GM12878 (cell line): ENCODE data around the gene ELF2. TPM values are rescaled to one million over a fixed set of nuclear protein-coding genes. Genes with fewer than 3 reads are reported as not detected.
"Not testable (repeated sequence)": the region's sequence is repeated elsewhere in the genome, so short reads cannot be mapped to it uniquely, and the experiment has no call there.

Experiments
- ATAC-seq: fragments of 200-7000 bp; cut with Tn5 transposase; 3 replicates; pipeline ENCODE4 v1.9.1; 2020; ENCODE audit warnings: mild to moderate bottlenecking, moderate library complexity
- BruUV-seq: library from RNA; stranded (reverse); fragments of 400-500 nt; replicated peaks from 2 replicates; lab custom pipeline; 2021; lab: Mats Ljungman, UMichigan
- CTCF ChIA-PET: fragments of 300-600 bp; sonication (Branson Sonifier 250); formaldehyde crosslinking; extraction: SDS; loops from one replicate; lab custom pipeline; 2021; ENCODE audit warnings: inconsistent platforms; lab: Yijun Ruan, JAX
- POLR2A ChIA-PET: fragments of 350-600 bp; formaldehyde crosslinking; extraction: SDS; loops from one replicate; lab custom pipeline; 2021; ENCODE audit warnings: inconsistent platforms; lab: Charles Lee
- RAD21 ChIA-PET: fragments of 300-600 bp; sonication (Branson Sonifier 250); formaldehyde crosslinking; loops from one replicate; lab custom pipeline; 2023; ENCODE audit warnings: antibody characterized with exemption; ENCODE audit not compliant: unreplicated experiment; lab: Charles Lee
- SMC1A ChIA-PET: fragments of 300-600 bp; sonication (Branson Sonifier 250); formaldehyde crosslinking; loops from one replicate; lab custom pipeline; 2023; ENCODE audit not compliant: unreplicated experiment, uncharacterized antibody; lab: Charles Lee
- DNase-seq: peaks from one replicate; pipeline ENCODE4 v3.0.0-alpha.2; 2011; ENCODE audit warnings: low read depth, low spot score
- FAIRE-seq: peaks from 3 replicates; lab custom pipeline; 2011; peaks lifted over from hg19 to GRCh38; lab: Jason Lieb, UNC
- H2AFZ ChIP-seq: 2 replicates; pipeline ENCODE4 v1.6.0; 2011; ENCODE audit warnings: low read depth, low read length, control low read depth; ENCODE audit not compliant: control insufficient read depth
- H3K27ac ChIP-seq: 2 replicates; pipeline ENCODE4 v1.5.1; 2011; ENCODE audit warnings: control low read depth; ENCODE audit not compliant: control insufficient read depth, insufficient read depth
- H3K27me3 ChIP-seq, 2 experiments: replicated peaks in 1 of 2; 2 replicates each; pipeline versions ENCODE4 v1.6.0 to v1.6.1; 2011; ENCODE audit warnings: low read length in 1 of 2; ENCODE audit not compliant: control insufficient read depth in 2 of 2, insufficient read depth in 2 of 2
- H3K36me3 ChIP-seq, 2 experiments: 2 replicates each; pipeline ENCODE4 v1.5.1; 2011; ENCODE audit warnings: low read length in 1 of 2; ENCODE audit not compliant: control insufficient read depth in 2 of 2, insufficient read depth in 2 of 2
- H3K4me1 ChIP-seq: 2 replicates; pipeline ENCODE4 v1.6.1; 2011; ENCODE audit warnings: mild to moderate bottlenecking, low read length, moderate library complexity, mixed read lengths; ENCODE audit not compliant: control insufficient read depth, insufficient read depth
- H3K4me2 ChIP-seq: 2 replicates; pipeline ENCODE4 v1.6.0; 2011; ENCODE audit warnings: control low read depth; ENCODE audit not compliant: control insufficient read depth, insufficient read depth
- H3K4me3 ChIP-seq: fragments of 200-600 bp; sonication (generic); 2 replicates; pipeline ENCODE4 v1.5.1; 2016
- H3K79me2 ChIP-seq: 2 replicates; pipeline ENCODE4 v1.6.0; 2011; ENCODE audit warnings: low read length; ENCODE audit not compliant: control insufficient read depth, insufficient read depth
- H3K9ac ChIP-seq: 2 replicates; pipeline ENCODE4 v1.8.0; 2011; ENCODE audit warnings: low read length, control low read depth, mixed read lengths; ENCODE audit not compliant: control insufficient read depth, insufficient read depth
- H3K9me3 ChIP-seq: replicated peaks from 3 replicates; pipeline ENCODE4 v1.5.1; 2011; ENCODE audit warnings: mild to moderate bottlenecking, low read length; ENCODE audit not compliant: control insufficient read depth, insufficient read depth
- H4K20me1 ChIP-seq: 2 replicates; pipeline ENCODE4 v1.6.0; 2011; ENCODE audit not compliant: control insufficient read depth, insufficient read depth
- CBX3 ChIP-seq: fragments of 200-600 bp; sonication (generic); IDR thresholded peaks from 2 replicates; pipeline ENCODE4 v1.6.1; 2016; ENCODE audit warnings: low read depth, borderline replicate concordance
- CUX1 ChIP-seq: IDR thresholded peaks from 2 replicates; pipeline ENCODE4 v1.6.1; 2012; ENCODE audit warnings: improper control_type of control experiment, low read depth, low read length; ENCODE audit not compliant: insufficient replicate concordance
- E4F1 ChIP-seq: fragments of 450-650 bp; IDR thresholded peaks from 2 replicates; pipeline ENCODE4 v1.6.1; 2018; ENCODE audit warnings: borderline replicate concordance, mild to moderate bottlenecking; ENCODE audit not compliant: partially characterized antibody
- FOXM1 ChIP-seq: IDR thresholded peaks from 2 replicates; pipeline ENCODE4 v1.6.1; 2012; ENCODE audit warnings: low read depth, mild to moderate bottlenecking, inconsistent platforms, low read length, moderate library complexity
- HDAC6 ChIP-seq: fragments of 200-600 bp; sonication (generic); IDR thresholded peaks from one replicate; pipeline ENCODE4 v1.8.0; 2017; ENCODE audit warnings: antibody characterized with exemption; ENCODE audit not compliant: unreplicated experiment
- WGBS: methylation state at CpG from one replicate; pipeline ENCODE4 v1.1.6; 2016; ENCODE audit warnings: low lambda C conversion rate; ENCODE audit not compliant: insufficient replicate concordance, insufficient coverage; ENCODE audit errors: missing lambda C conversion rate; 5-methylcytosine and 5-hydroxymethylcytosine counted together
- in situ Hi-C: fragments of 300-500 bp; cut with MboI; formaldehyde crosslinking; loops from 9 replicates; pipeline ENCODE4 v1.14.3; 2018; ENCODE audit warnings: mixed read lengths
- intact Hi-C: fragments of 100-400 bp; cut with micrococcal nuclease; formaldehyde crosslinking; loops from one replicate; pipeline ENCODE4 v1.14.2; 2022; ENCODE audit not compliant: unreplicated experiment
- polyA plus RNA-seq, 11 experiments: library from polyadenylated mRNA; depleted of rRNA in 4 of 11; unstranded in 6 of 11; stranded (reverse) in 5 of 11; fragments of >200 nt; fragmentation: Nextera tagmentation in 4 of 11; fragmentation: Illumina TruSeq in 1 of 11; extraction: Ambion mirVana in 4 of 11; extraction: Trizol in 1 of 11; gene quantifications; 1 replicate in 1 of 11; 2 replicates in 10 of 11; pipeline versions ENCODE4 v1.2.1 to v1.2.3, GENCODE V29; 2011 to 2016; ENCODE audit warnings: inconsistent platforms in 2 of 11, missing spikeins in 2 of 11, low read depth in 1 of 11
- total RNA-seq, 4 experiments: library from RNA; depleted of rRNA in 3 of 4; stranded (reverse); fragments of >200 nt in 3 of 4; fragmentation: Illumina TruSeq in 1 of 4; extraction: Trizol in 1 of 4; gene quantifications; 2 replicates each; pipeline versions ENCODE4 v1.2.1 to v1.2.3, GENCODE V29; 2013 to 2021

ELF2 gene
- total and polyA plus RNA-seq, 10 of the 15 experiments (the other 5 are each of a cell fraction or from before 2014, with no cell fraction given), result 10.5 to 30.1 (median 20.5) TPM

GRCh38 chr4:139022835-139023234 is 154.2 kb downstream of the ELF2 start (continued):
- TF ChIP-seq CUX1, result no peak
- no peak for TF ChIP-seq CBX3
- no peak for TF ChIP-seq HDAC6
- TF ChIP-seq E4F1, result no peak
- no peak for TF ChIP-seq FOXM1

GRCh38 chr4:139021071-139021470 is 155.9 kb downstream of the ELF2 start:
- DNase-seq, H3K9me3 ChIP-seq, BruUV-seq, H3K27ac ChIP-seq, FAIRE-seq, H3K9ac ChIP-seq, H3K4me1 ChIP-seq, H4K20me1 ChIP-seq, H3K36me3 ChIP-seq, H3K4me3 ChIP-seq, H3K4me2 ChIP-seq, H3K27me3 ChIP-seq, ATAC-seq, H2AFZ ChIP-seq, in situ Hi-C loops, intact Hi-C loops: not testable (repeated sequence)
- ChIA-PET CTCF (interaction anchor here (0.7 to 9.6 kb wide), 4 partner anchors 9 to 245 kb away, joined by 3 to 147 read pairs (median 4); no protein-coding TSS in a partner anchor), SMC1A (interaction anchor here (0.6 to 10.2 kb wide), 3 partner anchors 10 to 1697 kb away, joined by 3 to 92 read pairs (median 5); no protein-coding TSS in a partner anchor), POLR2A (interaction anchor here (0.6 to 1.2 kb wide), 5 partner anchors 9 to 281 kb away, joined by 3 read pairs; no protein-coding TSS in a partner anchor), RAD21 (interaction anchor here (5.1 kb wide), 1 partner anchor 8 kb away, joined by 54 read pairs; no protein-coding TSS in a partner anchor)
- WGBS, result 97% methylated on average over 12 of the region's 12 CpGs
- H3K79me2 ChIP-seq, result peaks cover 72% of the 10 kb centered on the region
